ENCODE measurements around the gene SDK2.

DNA sequence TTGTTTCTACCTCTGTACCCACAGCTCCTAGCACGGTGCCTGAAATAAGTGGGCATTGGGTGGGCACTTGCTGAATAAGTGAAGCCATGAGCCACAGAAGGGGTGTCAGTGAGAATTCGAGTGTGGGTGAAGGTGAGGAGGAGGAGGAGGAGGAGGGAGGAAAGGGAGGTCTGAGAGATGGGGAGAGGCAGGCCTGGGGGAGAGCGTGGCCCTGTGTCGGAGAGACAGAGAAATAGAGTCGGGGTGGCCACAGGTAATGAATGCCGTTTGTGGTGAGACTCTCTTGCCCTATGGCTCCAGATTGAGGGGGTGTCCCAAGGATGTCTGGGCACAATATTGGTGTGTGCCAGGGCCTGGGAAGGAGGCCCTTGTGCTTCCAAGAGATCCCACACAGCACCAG is 49.2 kb downstream of the SDK2 start:
- TF ChIP-seq GATA3 (IDR thresholded peaks at IDR 0.05; ENCODE audit: borderline replicate concordance) (no peak), CTCF (IDR thresholded peaks at IDR 0.05) (no peak), SREBF2 (IDR thresholded peaks at IDR 0.05) (no peak), POLR2A (IDR thresholded peaks at IDR 0.05; ENCODE audit: low read length) (no peak), NFE2L2 (conservative IDR thresholded peaks at IDR 0.05; ENCODE audit: low read length) (no peak), RCOR1 (IDR thresholded peaks at IDR 0.05; ENCODE audit: low read depth, low read length) (no peak), CEBPB (IDR thresholded peaks at IDR 0.05) (no peak), EP300 (IDR thresholded peaks at IDR 0.05) (no peak), ESRRA (IDR thresholded peaks at IDR 0.05; ENCODE audit: borderline replicate concordance, low read length) (no peak), RNF2 (IDR thresholded peaks at IDR 0.05; ENCODE audit: borderline replicate concordance, low read depth) (no peak)
- TF ChIP-seq, protein P1, sequence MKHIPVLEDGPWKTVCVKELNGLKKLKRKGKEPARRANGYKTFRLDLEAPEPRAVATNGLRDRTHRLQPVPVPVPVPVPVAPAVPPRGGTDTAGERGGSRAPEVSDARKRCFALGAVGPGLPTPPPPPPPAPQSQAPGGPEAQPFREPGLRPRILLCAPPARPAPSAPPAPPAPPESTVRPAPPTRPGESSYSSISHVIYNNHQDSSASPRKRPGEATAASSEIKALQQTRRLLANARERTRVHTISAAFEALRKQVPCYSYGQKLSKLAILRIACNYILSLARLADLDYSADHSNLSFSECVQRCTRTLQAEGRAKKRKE (CRISPR knock-in tag; IDR thresholded peaks at IDR 0.05; ENCODE audit: low read depth), result no peak
- TF ChIP-seq, protein P2, sequence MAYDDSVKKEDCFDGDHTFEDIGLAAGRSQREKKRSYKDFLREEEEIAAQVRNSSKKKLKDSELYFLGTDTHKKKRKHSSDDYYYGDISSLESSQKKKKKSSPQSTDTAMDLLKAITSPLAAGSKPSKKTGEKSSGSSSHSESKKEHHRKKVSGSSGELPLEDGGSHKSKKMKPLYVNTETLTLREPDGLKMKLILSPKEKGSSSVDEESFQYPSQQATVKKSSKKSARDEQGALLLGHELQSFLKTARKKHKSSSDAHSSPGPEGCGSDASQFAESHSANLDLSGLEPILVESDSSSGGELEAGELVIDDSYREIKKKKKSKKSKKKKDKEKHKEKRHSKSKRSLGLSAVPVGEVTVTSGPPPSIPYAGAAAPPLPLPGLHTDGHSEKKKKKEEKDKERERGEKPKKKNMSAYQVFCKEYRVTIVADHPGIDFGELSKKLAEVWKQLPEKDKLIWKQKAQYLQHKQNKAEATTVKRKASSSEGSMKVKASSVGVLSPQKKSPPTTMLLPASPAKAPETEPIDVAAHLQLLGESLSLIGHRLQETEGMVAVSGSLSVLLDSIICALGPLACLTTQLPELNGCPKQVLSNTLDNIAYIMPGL (CRISPR knock-in tag; IDR thresholded peaks at IDR 0.05; ENCODE audit: borderline replicate concordance), result no peak

Measured in A549 (cell line).